Lung (tissue), 12 donors: ENCODE results near the gene CCDC102A. TPM values are rescaled to one million over a fixed set of nuclear protein-coding genes. Genes with fewer than 3 reads are reported as not detected.

Experiments used
- ATAC-seq: fragments of 200-7000 bp; cut with Tn5 transposase; one replicate; pipeline ENCODE4 v1.9.1; 2020; ENCODE audit warnings: moderate number of reproducible peaks; ENCODE audit not compliant: insufficient read depth, low FRiP score
- DNase-seq, 3 donors: peaks; one replicate each; pipeline ENCODE4 v3.0.0-alpha.2; 2013 to 2017
- H3K27ac ChIP-seq, 2 donors: one replicate each; pipeline ENCODE4 v1.5.1; 2013; ENCODE audit warnings: mild to moderate bottlenecking in 2 of 2, moderate library complexity in 2 of 2, control low read depth in 1 of 2, inconsistent platforms in 1 of 2, low read depth in 1 of 2, low read length in 1 of 2
- H3K27me3 ChIP-seq, 3 donors: one replicate each; pipeline ENCODE4 v1.5.1; 2013; ENCODE audit warnings: low read length in 2 of 3; ENCODE audit not compliant: control insufficient read depth in 3 of 3, insufficient read depth in 3 of 3
- H3K36me3 ChIP-seq, 4 donors: one replicate each; pipeline ENCODE4 v1.5.1; 2013; ENCODE audit warnings: low read length in 4 of 4, mild to moderate bottlenecking in 1 of 4, moderate library complexity in 1 of 4; ENCODE audit not compliant: control insufficient read depth in 4 of 4, insufficient read depth in 4 of 4
- H3K4me1 ChIP-seq, 5 donors: one replicate each; pipeline ENCODE4 v1.5.1; 2013; ENCODE audit warnings: low read length in 5 of 5, mild to moderate bottlenecking in 2 of 5, moderate library complexity in 1 of 5; ENCODE audit not compliant: control insufficient read depth in 5 of 5, insufficient read depth in 5 of 5
- H3K4me3 ChIP-seq: one replicate; pipeline ENCODE4 v1.5.1; 2013; ENCODE audit warnings: mild to moderate bottlenecking, control low read depth, moderate library complexity
- H3K9ac ChIP-seq, 2 donors: one replicate each; pipeline ENCODE4 v1.5.1; 2013; ENCODE audit warnings: low read length in 2 of 2, control low read depth in 1 of 2; ENCODE audit not compliant: insufficient read depth in 1 of 2
- H3K9me3 ChIP-seq, 4 donors: one replicate each; pipeline ENCODE4 v1.5.1; 2013; ENCODE audit warnings: low read length in 3 of 4, mild to moderate bottlenecking in 1 of 4, moderate library complexity in 1 of 4; ENCODE audit not compliant: control insufficient read depth in 4 of 4, insufficient read depth in 3 of 4
- CTCF ChIP-seq: IDR thresholded peaks from 2 replicates; pipeline ENCODE4 v1.5.1; 2012; ENCODE audit warnings: mild to moderate bottlenecking; ENCODE audit errors: control extremely low read depth, extremely low read depth
- WGBS, 2 donors: extraction: QIAGEN DNeasy Blood & Tissue Kit; methylation state at CpG; one replicate each; pipeline ENCODE4 v1.1.7; 2013; 5-methylcytosine and 5-hydroxymethylcytosine counted together
- polyA plus RNA-seq, 2 donors: library from polyadenylated mRNA; stranded (reverse); fragments of 200-250 nt; gene quantifications; one replicate each; pipeline ENCODE4 v1.2.1, GENCODE V29; 2013
- total RNA-seq, 2 donors: library from RNA; depleted of rRNA in 1 of 2; stranded (reverse); fragments of >200 nt in 1 of 2; gene quantifications; one replicate each; pipeline ENCODE4 v1.2.1, GENCODE V29; 2014 to 2021
- donor health status: control.
- donor health status: control.
- donor health status: Bipolar disorder and iron deficiency.
- donor health status: healthy.
- donor health status: DM: yes; HTN: yes; CAD: no.

CCDC102A gene
- total and polyA plus RNA-seq, 4 donors, result 3.6 to 14.0 (median 6.9) TPM

GRCh38 chr16:57517397-57518367, 18.7 kb downstream of the CCDC102A start:
- Histone ChIP-seq H3K9me3 (no peaks in the 10 kb centered on the region), H3K4me3 (no peak overlapping the region), H3K4me1 (peaks cover 0 to 15% (median 3%) of the 10 kb centered on the region in 5 donors), H3K36me3 (peaks cover 0 to 35% (median 15%) of the 10 kb centered on the region in 4 donors), H3K9ac (no peak overlapping the region), H3K27ac (no peak overlapping the region), H3K27me3 (no peaks in the 10 kb centered on the region)
- WGBS, 2 donors, result 94 to 97% methylated on average over 31 of the region's 31 CpGs
- no peak for TF ChIP-seq CTCF
- DNase-seq, result no peak
- no peak for ATAC-seq

- Histone ChIP-seq H3K9me3 (no peaks in the 10 kb centered on the region), H3K27ac (no peak overlapping the region), H3K27me3 (no peaks in the 10 kb centered on the region), H3K9ac (no peak overlapping the region), H3K4me1 (peaks cover 0 to 18% (median 3%) of the 10 kb centered on the region in 5 donors), H3K4me3 (no peak overlapping the region), H3K36me3 (peaks cover 0 to 32% (median 16%) of the 10 kb centered on the region in 4 donors)
- ATAC-seq, result no peak
- no peak for TF ChIP-seq CTCF
- no peak for DNase-seq
- 92 to 93% methylated on average over 3 of the region's 3 CpGs for WGBS, 2 donors
These were observed 19.6 kb downstream of the CCDC102A start for GRCh38 chr16:57516773-57517172.

- Histone ChIP-seq H3K27me3 (no peaks in the 10 kb centered on the region), H3K9ac (no peak overlapping the region), H3K27ac (no peak overlapping the region), H3K9me3 (no peaks in the 10 kb centered on the region), H3K4me1 (peaks cover 0 to 18% (median 3%) of the 10 kb centered on the region in 5 donors), H3K4me3 (no peak overlapping the region), H3K36me3 (peaks cover 0 to 32% (median 16%) of the 10 kb centered on the region in 4 donors)
- WGBS, 2 donors, result 85 to 92% methylated on average over 10 of the region's 10 CpGs
- DNase-seq (no peak), ATAC-seq (no peak)
- TF ChIP-seq CTCF, result no peak
These were observed 20.1 kb downstream of the CCDC102A start for GRCh38 chr16:57516176-57516725.
